ENCODE data around the gene PROSER3. TPM values are rescaled to one million over a fixed set of nuclear protein-coding genes. Genes with fewer than 3 reads are reported as not detected.
A peak's percentile ranks its signal among the peaks of the same experiment; 100 is the strongest.

The PROSER3 gene
- polyA plus RNA-seq, 3 donors, result 1.8 to 14.7 (median 2.9) TPM

DNA sequence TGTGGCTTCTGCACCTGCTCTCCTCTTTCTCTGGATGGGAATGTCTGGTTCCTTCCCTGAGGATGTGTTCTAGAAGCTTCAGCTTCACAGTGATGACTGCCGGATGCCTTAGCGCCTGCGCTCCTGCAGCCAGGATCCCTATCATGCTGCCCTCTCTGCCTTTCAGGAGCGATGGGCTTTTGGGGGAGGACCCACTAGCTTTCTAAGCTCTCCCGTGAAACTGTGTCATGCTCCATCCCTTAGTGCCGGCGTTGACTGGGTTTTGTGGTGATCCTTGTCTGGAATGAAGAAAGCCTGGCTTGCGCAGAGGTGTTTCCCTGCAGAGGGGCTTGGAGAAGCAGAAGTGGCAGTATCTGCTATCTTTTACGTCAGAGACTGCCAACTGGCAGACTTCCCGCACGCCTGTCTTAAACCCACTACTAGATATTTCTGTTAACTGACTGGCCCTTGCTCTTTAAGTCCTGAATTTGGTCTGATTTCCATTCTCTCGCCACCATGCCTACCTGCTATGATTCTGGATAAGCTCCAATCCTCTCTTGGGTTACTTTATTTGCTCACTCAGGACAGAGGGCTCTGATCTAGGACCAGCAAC is 44.0 kb upstream of the PROSER3 start:
- WGBS (ENCODE audit: insufficient coverage), result 82% methylated on average over 8 of the region's 12 CpGs
- Histone ChIP-seq H3K79me2 (ENCODE audit: insufficient read depth, low read length) (peaks cover 10% of the 10 kb centered on the region), H4K20me1 (ENCODE audit: insufficient read depth, low read length) (peaks cover 7% of the 10 kb centered on the region), H3K9ac (ENCODE audit: insufficient read depth, low read length, poor library complexity, severe bottlenecking) (no peak overlapping the region), H3K9me3 (replicated peaks in 1 of 2; ENCODE audit: control insufficient read depth in 1 of 2, insufficient read depth in 1 of 2, low read length in 2 of 2) (no peaks in the 10 kb centered on the region), H2AFZ (ENCODE audit: insufficient read depth, low read depth, low read length, poor library complexity, severe bottlenecking) (no peak overlapping the region), H3K36me3 (replicated peaks in 1 of 2; ENCODE audit: control insufficient read depth in 1 of 2, insufficient read depth in 2 of 2, low read length in 2 of 2) (no peaks in the 10 kb centered on the region), H3K27me3 (ENCODE audit: control insufficient read depth in 2 of 2, insufficient read depth in 2 of 2, low read length in 2 of 2) (no peaks in the 10 kb centered on the region), H3K27ac (ENCODE audit: low read depth in 1 of 2, low read length in 2 of 2) (no peak overlapping the region), H3K4me3 (replicated peaks in 1 of 3; ENCODE audit: low read depth in 2 of 3, low read length in 3 of 3) (no peak overlapping the region), H3K4me2 (replicated peaks; ENCODE audit: extremely low read depth, low read length, poor library complexity, severe bottlenecking) (no peak overlapping the region), H3K4me1 (ENCODE audit: control insufficient read depth in 1 of 2, insufficient read depth in 2 of 2, low read length in 2 of 2) (peaks cover 18 to 27% of the 10 kb centered on the region in 2 donors)
- no peaks in the 10 kb centered on the region for H3K9me3 Mint-ChIP-seq
- peaks cover 4 to 6% (median 6%) of the 10 kb centered on the region in 3 donors for H3K27me3 Mint-ChIP-seq (ENCODE audit: low read depth in 3 of 3)
- peaks cover 21% of the 10 kb centered on the region for H3K4me1 Mint-ChIP-seq
- no peak overlapping the region for H3K4me3 Mint-ChIP-seq
- TF ChIP-seq, protein P1, sequence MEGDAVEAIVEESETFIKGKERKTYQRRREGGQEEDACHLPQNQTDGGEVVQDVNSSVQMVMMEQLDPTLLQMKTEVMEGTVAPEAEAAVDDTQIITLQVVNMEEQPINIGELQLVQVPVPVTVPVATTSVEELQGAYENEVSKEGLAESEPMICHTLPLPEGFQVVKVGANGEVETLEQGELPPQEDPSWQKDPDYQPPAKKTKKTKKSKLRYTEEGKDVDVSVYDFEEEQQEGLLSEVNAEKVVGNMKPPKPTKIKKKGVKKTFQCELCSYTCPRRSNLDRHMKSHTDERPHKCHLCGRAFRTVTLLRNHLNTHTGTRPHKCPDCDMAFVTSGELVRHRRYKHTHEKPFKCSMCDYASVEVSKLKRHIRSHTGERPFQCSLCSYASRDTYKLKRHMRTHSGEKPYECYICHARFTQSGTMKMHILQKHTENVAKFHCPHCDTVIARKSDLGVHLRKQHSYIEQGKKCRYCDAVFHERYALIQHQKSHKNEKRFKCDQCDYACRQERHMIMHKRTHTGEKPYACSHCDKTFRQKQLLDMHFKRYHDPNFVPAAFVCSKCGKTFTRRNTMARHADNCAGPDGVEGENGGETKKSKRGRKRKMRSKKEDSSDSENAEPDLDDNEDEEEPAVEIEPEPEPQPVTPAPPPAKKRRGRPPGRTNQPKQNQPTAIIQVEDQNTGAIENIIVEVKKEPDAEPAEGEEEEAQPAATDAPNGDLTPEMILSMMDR (IDR thresholded peaks at IDR 0.05), result no peak
- intact Hi-C loops (cut with micrococcal nuclease), result no loop called here
- H3K36me3 Mint-ChIP-seq, result no peaks in the 10 kb centered on the region
- no peak for DNase-seq
- H3K27ac Mint-ChIP-seq, result no peak overlapping the region

DNA sequence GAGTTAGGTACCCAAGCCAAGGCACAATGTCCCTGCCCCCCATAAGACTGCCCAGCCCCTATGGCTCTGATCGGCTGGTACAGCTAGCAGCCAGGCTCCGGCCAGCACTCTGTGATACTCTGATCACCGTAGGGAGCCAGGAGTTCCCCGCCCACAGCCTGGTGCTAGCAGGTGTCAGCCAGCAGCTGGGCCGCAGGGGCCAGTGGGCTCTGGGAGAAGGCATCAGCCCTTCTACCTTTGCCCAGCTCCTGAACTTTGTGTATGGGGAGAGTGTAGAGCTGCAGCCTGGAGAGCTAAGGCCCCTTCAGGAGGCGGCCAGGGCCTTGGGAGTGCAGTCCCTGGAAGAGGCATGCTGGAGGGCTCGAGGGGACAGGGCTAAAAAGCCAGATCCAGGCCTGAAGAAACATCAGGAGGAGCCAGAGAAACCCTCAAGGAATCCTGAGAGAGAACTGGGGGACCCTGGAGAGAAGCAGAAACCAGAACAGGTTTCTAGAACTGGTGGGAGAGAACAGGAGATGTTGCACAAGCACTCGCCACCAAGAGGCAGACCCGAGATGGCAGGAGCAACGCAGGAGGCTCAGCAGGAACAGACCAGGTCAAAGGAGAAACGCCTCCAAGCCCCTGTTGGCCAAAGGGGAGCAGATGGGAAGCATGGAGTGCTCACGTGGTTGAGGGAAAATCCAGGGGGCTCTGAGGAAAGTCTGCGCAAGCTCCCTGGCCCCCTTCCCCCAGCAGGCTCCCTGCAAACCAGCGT is 43.2 kb upstream of the PROSER3 start:
- Mint-ChIP-seq H3K4me3 (no peak overlapping the region), H3K27me3 (ENCODE audit: low read depth in 3 of 3) (peaks cover 5 to 6% (median 6%) of the 10 kb centered on the region in 3 donors), H3K9me3 (no peaks in the 10 kb centered on the region), H3K36me3 (peaks cover 0 to 2% of the 10 kb centered on the region in 2 donors), H3K4me1 (peaks cover 28% of the 10 kb centered on the region), H3K27ac (peak overlapping the region in 2 of 7 donors; percentile 26 to 70)
- H3K9ac ChIP-seq (ENCODE audit: insufficient read depth, low read length, poor library complexity, severe bottlenecking), result no peak overlapping the region
- no peak for DNase-seq
- H4K20me1 ChIP-seq (ENCODE audit: insufficient read depth, low read length), result peaks cover 14% of the 10 kb centered on the region
- no peak overlapping the region for H3K4me2 ChIP-seq (replicated peaks; ENCODE audit: extremely low read depth, low read length, poor library complexity, severe bottlenecking)
- peaks cover 23 to 35% of the 10 kb centered on the region in 2 donors for H3K4me1 ChIP-seq (ENCODE audit: control insufficient read depth in 1 of 2, insufficient read depth in 2 of 2, low read length in 2 of 2)
- H3K79me2 ChIP-seq (ENCODE audit: insufficient read depth, low read length), result peaks cover 18% of the 10 kb centered on the region
- WGBS (ENCODE audit: insufficient coverage), result 65% methylated on average over 11 of the region's 14 CpGs
- no peak overlapping the region for H2AFZ ChIP-seq (ENCODE audit: insufficient read depth, low read depth, low read length, poor library complexity, severe bottlenecking)
- H3K4me3 ChIP-seq (replicated peaks in 1 of 3; ENCODE audit: low read depth in 2 of 3, low read length in 3 of 3), result no peak overlapping the region
- intact Hi-C loops (cut with micrococcal nuclease), result loop anchor here in 1 of 2 donors (5.0 kb wide), 2 partner anchors 87 to 167 kb away; partner anchors contain the start of genes RBM42 and TMEM147
- no peak overlapping the region for H3K27ac ChIP-seq (ENCODE audit: low read depth in 1 of 2, low read length in 2 of 2)
- H3K9me3 ChIP-seq (replicated peaks in 1 of 2; ENCODE audit: control insufficient read depth in 1 of 2, insufficient read depth in 1 of 2, low read length in 2 of 2), result no peaks in the 10 kb centered on the region
- peaks cover 0 to 5% of the 10 kb centered on the region in 2 donors for H3K36me3 ChIP-seq (replicated peaks in 1 of 2; ENCODE audit: control insufficient read depth in 1 of 2, insufficient read depth in 2 of 2, low read length in 2 of 2)
- TF ChIP-seq, protein P1 (IDR thresholded peaks at IDR 0.05), result no peak
- H3K27me3 ChIP-seq (ENCODE audit: control insufficient read depth in 2 of 2, insufficient read depth in 2 of 2, low read length in 2 of 2), result no peaks in the 10 kb centered on the region

Data from CD14-positive monocyte (primary cell).